OCI-LY7 (cell line): ENCODE results near the gene S100A2. TPM values are rescaled to one million over a fixed set of nuclear protein-coding genes. Genes with fewer than 3 reads are reported as not detected.

Experiments
- BruUV-seq: library from RNA; stranded (reverse); fragments of 400-500 nt; replicated peaks from 2 replicates; lab custom pipeline; 2021; lab: Mats Ljungman, UMichigan
- CTCF ChIA-PET: fragments of 300-600 bp; sonication (Branson Sonifier 250); formaldehyde crosslinking; loops from one replicate; lab custom pipeline; 2022; ENCODE audit warnings: antibody characterized with exemption; ENCODE audit not compliant: unreplicated experiment; lab: Charles Lee
- POLR2A ChIA-PET: fragments of 300-600 bp; sonication (Branson Sonifier 250); formaldehyde crosslinking; loops from one replicate; lab custom pipeline; 2022; ENCODE audit warnings: antibody characterized with exemption; lab: Charles Lee
- DNase-seq: peaks from one replicate; pipeline ENCODE4 v3.0.0-alpha.2; 2015; ENCODE audit warnings: low spot score
- H2AFZ ChIP-seq: fragments of 200-600 bp; sonication (generic), shearing (Covaris generic); 2 replicates; pipeline ENCODE4 v1.6.1; 2014; ENCODE audit warnings: mild to moderate bottlenecking, antibody characterized with exemption, low read length, moderate library complexity
- H3K27ac ChIP-seq: fragments of 200-600 bp; sonication (generic); 2 replicates; pipeline ENCODE4 v1.5.1; 2014; ENCODE audit warnings: mixed run types, low read depth, mild to moderate bottlenecking, moderate library complexity, low read length, inconsistent platforms; ENCODE audit not compliant: poor library complexity, severe bottlenecking
- H3K36me3 ChIP-seq: fragments of 200-600 bp; sonication (generic); 2 replicates; pipeline ENCODE4 v1.6.1; 2014; ENCODE audit warnings: mild to moderate bottlenecking, antibody characterized with exemption, low read length, moderate library complexity, mixed read lengths; ENCODE audit not compliant: insufficient read depth
- H3K4me1 ChIP-seq: fragments of 200-600 bp; sonication (generic); 2 replicates; pipeline ENCODE4 v1.5.1; 2014; ENCODE audit warnings: mild to moderate bottlenecking, low read length; ENCODE audit not compliant: insufficient read depth, poor library complexity, severe bottlenecking
- H3K4me2 ChIP-seq: fragments of 200-600 bp; sonication (generic); 2 replicates; pipeline ENCODE4 v1.6.1; 2014; ENCODE audit warnings: mild to moderate bottlenecking, low read length
- H3K4me3 ChIP-seq: fragments of 200-600 bp; sonication (generic); 2 replicates; pipeline ENCODE4 v1.5.1; 2014; ENCODE audit warnings: mild to moderate bottlenecking, low read depth, low read length; ENCODE audit not compliant: poor library complexity, severe bottlenecking
- H3K79me2 ChIP-seq: fragments of 200-600 bp; sonication (generic); 2 replicates; pipeline ENCODE4 v1.6.1; 2016; ENCODE audit warnings: low read depth, mild to moderate bottlenecking, low read length, moderate library complexity, mixed read lengths; ENCODE audit not compliant: insufficient read depth
- H3K9me2 ChIP-seq: fragments of 200-600 bp; sonication (generic); 2 replicates; pipeline ENCODE4 v1.6.1; 2016; ENCODE audit warnings: mild to moderate bottlenecking, low read length, mixed read lengths; ENCODE audit not compliant: insufficient read depth
- H3K9me3 ChIP-seq: fragments of 200-600 bp; sonication (generic); 2 replicates; pipeline ENCODE4 v1.6.1; 2014; ENCODE audit warnings: mild to moderate bottlenecking, mixed run types, low read length, mixed read lengths
- H4K20me1 ChIP-seq: fragments of 200-600 bp; sonication (generic); 2 replicates; pipeline ENCODE4 v1.6.1; 2014; ENCODE audit warnings: mild to moderate bottlenecking, antibody characterized with exemption, low read length, moderate library complexity, mixed read lengths; ENCODE audit not compliant: insufficient read depth
- CTCF ChIP-seq: fragments of 200-600 bp; sonication (generic); conservative IDR thresholded peaks from 2 replicates; pipeline ENCODE4 v1.5.1; 2014; ENCODE audit warnings: mild to moderate bottlenecking, antibody characterized with exemption, low read length, moderate library complexity, mixed read lengths
- EZH2phosphoT487 ChIP-seq: fragments of 200-600 bp; sonication (generic); IDR thresholded peaks from 2 replicates; pipeline ENCODE4 v1.6.1; 2018; ENCODE audit warnings: low read depth, borderline replicate concordance, mild to moderate bottlenecking, mixed run types, antibody characterized with exemption, low read length, moderate library complexity, mixed read lengths
- intact Hi-C: fragments of 100-400 bp; cut with micrococcal nuclease; formaldehyde crosslinking; loops from one replicate; pipeline ENCODE4 v1.10.0; 2022; ENCODE audit not compliant: unreplicated experiment
- total RNA-seq, 2 experiments: library from RNA; depleted of rRNA in 1 of 2; stranded (reverse); fragments of >200 nt in 1 of 2; shearing (Covaris generic) in 1 of 2; gene quantifications; 2 replicates each; pipeline ENCODE4 v1.2.3, GENCODE V29; 2014 to 2022

S100A2 gene
- total RNA-seq, 2 experiments from 2014 or later = 1.4 TPM; not detected in 1

GRCh38 chr1:153538315-153538821 lies 27.3 kb downstream of the S100A2 start:
- no peak overlapping the region for H3K4me3 ChIP-seq
- no TSS peak for BruUV-seq
- H3K4me1 ChIP-seq = no peaks in the 10 kb centered on the region
- CTCF ChIA-PET = no interaction called here
- H3K27ac ChIP-seq = no peak overlapping the region
- TF ChIP-seq EZH2phosphoT487 (no peak), CTCF (no peak)
- H3K4me2 ChIP-seq = no peak overlapping the region
- no peaks in the 10 kb centered on the region for H3K79me2 ChIP-seq
- no peak for DNase-seq
- H3K36me3 ChIP-seq = no peaks in the 10 kb centered on the region
- intact Hi-C loops = no loop called here
- POLR2A ChIA-PET = no interaction called here
- H3K9me3 ChIP-seq = no peaks in the 10 kb centered on the region
- no peaks in the 10 kb centered on the region for H4K20me1 ChIP-seq
- H3K9me2 ChIP-seq = no peaks in the 10 kb centered on the region
- no peak overlapping the region for H2AFZ ChIP-seq

GRCh38 chr1:153537376-153537730 lies 28.3 kb downstream of the S100A2 start:
- BruUV-seq = no TSS peak
- H3K9me3 ChIP-seq = no peaks in the 10 kb centered on the region
- H3K4me3 ChIP-seq = no peak overlapping the region
- intact Hi-C loops = no loop called here
- no peak for DNase-seq
- POLR2A ChIA-PET = no interaction called here
- no peak overlapping the region for H3K27ac ChIP-seq
- H3K36me3 ChIP-seq = no peaks in the 10 kb centered on the region
- CTCF ChIA-PET = no interaction called here
- H3K4me2 ChIP-seq = no peak overlapping the region
- H3K79me2 ChIP-seq = no peaks in the 10 kb centered on the region
- TF ChIP-seq CTCF (no peak), EZH2phosphoT487 (no peak)
- H2AFZ ChIP-seq = no peak overlapping the region
- H3K4me1 ChIP-seq = no peaks in the 10 kb centered on the region
- no peaks in the 10 kb centered on the region for H3K9me2 ChIP-seq
- H4K20me1 ChIP-seq = no peaks in the 10 kb centered on the region

GRCh38 chr1:153536671-153537375 lies 28.8 kb downstream of the S100A2 start:
- Histone ChIP-seq H3K9me2 (no peaks in the 10 kb centered on the region), H4K20me1 (no peaks in the 10 kb centered on the region), H3K4me2 (no peak overlapping the region; the same call in 1 of the 2 replicates), H3K27ac (no peak overlapping the region), H3K9me3 (no peaks in the 10 kb centered on the region), H3K79me2 (no peaks in the 10 kb centered on the region), H3K4me1 (no peaks in the 10 kb centered on the region), H3K4me3 (no peak overlapping the region), H2AFZ (no peak overlapping the region), H3K36me3 (no peaks in the 10 kb centered on the region)
- CTCF ChIA-PET = no interaction called here
- DNase-seq = no peak
- POLR2A ChIA-PET = no interaction called here
- intact Hi-C loops = no loop called here
- TF ChIP-seq CTCF = no peak
- no peak for TF ChIP-seq EZH2phosphoT487
- no TSS peak for BruUV-seq
